NOMO-1 treated with dmso at 0.1 percent for 144 hours (cell line): Measurements from ENCODE around the gene RADIL.

ENCODE experiments used
- DNase-seq: peaks from one replicate; lab custom pipeline; 2025; ENCODE audit not compliant: unreplicated experiment; lab: John Stamatoyannopoulos, UW

RADIL gene

GRCh38 chr7:4856336-4857057 is 27.0 kb downstream of the RADIL start:
- no peak for DNase-seq

- DNase-seq = no peak
Observed at GRCh38 chr7:4854916-4855315, 28.6 kb downstream of the RADIL start.

DNA sequence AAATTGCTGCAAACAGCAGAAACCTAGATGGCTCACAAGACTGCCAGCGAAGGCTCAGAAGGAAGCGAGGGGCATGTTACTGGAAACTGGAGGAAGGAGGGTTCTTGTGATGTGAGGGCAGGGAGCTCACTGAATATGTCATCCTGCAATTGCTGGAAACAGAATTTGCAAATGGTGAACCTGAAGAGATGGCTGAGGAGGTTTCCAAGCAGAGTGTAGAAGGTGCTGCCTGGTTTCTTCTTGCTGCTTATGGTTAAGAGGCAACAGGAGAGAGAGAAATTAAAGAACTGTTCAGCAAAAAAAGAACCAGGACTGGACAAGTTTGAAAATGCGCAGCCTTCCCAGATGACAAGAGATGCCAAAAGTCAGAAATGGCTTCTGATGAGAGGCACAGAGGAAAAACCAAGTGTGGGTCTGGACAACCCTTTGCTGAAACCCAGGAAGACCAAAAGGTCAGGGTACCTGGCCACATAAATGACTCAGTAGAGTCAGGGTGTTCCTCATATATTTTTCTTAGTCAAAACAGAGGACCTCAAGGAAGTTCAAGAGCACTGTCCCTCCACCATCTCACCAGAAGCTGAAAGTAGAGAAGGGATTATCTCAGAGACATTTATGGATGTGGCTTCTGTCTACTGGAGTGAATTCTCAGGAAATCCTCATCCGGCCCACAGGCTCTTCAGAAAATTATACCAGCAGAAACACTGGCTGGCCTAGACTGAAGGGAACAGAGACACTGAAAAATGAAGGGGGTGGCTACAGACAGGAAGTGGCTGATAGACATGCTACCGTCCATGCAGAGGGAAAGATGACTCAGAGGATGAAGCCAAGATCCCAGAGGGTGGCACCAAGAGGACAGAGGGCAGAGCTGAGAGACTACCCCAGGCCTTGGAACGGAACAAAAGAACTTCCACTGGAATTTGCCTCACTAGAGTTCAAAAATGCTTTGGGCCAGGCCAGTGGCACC is 31.8 kb downstream of the RADIL start:
- no peak for DNase-seq

DNA sequence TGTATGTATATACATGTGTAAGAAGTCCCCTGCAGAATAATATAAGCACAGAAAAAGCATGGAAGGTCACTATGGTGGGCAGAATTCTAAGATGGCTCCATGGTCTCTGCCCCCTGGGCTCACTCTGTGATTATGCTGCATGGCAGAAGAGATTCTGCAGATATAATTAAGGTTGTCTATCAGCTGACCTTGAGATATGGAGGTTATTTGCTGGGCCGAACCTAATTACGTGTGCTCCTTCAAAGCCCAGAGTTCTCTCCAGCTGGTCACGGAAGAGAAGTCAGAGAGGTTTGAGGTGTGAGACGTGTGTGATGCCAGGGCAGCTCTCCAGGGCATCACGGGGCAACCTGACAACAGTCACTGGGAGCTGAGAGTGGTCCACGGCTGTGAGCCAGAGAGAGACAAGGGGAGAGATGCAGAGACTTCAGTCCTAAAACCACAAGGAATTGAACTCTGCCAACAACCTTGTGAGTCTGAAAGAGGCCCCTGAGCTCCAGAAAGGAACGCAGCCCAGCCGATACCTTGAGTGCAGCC is 33.2 kb downstream of the RADIL start:
- no peak for DNase-seq

DNA sequence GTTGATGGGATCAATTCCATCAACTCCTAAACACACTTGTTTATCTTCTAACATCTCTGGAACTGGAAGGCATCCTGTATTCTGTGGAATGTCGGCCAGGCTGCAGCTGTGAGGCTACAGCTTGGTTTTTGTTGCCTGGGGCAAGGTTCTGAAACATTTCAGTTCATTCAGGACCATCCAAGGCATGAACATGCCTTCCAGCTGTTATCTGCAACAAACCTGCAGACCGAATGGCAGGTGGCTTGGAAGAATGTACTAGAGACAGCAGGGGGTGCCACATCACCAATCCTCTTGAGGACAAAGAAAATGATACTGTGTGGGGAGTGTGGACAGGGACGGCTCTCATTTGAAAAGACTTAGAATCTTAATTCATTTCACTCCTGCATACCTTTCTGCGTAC is 34.1 kb downstream of the RADIL start:
- no peak for DNase-seq

DNA sequence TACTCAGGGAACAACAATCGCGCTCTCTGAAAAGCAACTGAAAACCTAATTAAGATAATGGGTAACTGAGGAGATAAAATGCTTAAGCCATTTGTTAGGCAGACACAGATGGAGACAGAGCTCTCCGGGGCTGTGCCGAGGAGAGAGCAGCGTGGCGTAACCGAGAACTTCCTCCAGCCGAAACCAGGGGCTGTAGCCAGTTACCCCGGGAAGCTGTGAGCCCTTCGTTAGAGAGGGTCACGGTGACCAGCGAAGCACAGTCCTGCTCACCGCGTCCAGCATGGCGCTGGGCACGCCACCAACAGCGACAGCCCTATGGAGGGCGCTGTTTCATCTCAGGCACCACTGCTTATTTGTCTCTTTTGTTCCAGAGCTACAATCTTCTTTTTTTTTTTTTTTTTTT is 37.8 kb downstream of the RADIL start:
- DNase-seq = no peak

DNA sequence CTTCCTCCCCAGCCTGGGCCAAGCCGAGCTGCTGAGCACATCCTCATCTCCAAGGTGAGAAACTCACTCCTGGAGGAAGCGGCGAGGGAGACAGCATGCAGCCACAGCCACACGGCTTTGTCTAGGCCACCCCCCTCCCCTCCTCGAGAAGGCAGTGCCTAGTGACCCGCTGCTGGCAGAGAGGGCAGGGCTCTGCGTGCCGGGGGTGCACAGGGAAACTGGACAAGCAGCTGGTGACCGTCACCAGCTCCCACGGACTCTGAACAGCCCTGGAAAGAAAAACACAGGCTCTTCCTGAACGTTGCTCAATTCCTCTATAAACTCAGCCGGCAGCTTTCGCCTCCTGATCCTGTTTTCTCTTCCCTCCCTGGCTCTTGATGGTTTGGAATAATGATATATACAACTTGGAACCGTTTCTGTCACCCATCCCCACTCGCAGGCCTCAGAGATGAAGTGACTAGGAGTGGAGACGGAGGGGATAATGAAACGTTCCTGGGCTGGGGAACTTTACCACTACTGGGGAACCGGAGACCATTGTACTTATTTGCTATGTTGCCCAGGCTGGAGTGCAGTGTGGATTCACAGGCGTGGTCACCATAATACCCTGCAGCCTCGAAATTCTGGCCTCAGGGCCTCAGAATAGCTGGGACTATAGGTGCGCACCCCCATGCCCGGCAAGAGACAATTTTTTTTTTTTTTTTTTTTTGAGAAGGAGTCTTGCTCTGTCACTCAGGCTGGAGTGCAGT is 41.0 kb downstream of the RADIL start:
- no peak for DNase-seq

DNA sequence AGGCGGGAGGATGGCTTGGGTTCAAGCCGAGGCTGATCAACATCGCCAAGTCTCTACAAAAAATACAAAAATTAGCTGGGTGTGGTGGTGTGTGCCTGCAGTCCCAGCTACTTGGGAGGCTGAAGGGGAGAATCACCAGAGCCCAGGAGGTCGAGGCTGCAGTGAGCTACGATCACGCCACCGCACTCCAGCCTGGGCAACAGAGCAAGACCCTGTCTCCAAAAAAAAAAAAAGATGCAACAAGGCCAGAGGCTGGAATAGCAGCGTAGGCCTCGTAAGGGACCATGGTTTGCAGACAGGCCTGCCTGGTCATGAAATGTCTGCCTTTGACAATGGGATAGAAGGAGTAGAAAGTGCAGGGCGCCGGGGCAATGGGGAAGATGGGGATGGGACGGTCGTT is 41.7 kb downstream of the RADIL start:
- DNase-seq = no peak

DNA sequence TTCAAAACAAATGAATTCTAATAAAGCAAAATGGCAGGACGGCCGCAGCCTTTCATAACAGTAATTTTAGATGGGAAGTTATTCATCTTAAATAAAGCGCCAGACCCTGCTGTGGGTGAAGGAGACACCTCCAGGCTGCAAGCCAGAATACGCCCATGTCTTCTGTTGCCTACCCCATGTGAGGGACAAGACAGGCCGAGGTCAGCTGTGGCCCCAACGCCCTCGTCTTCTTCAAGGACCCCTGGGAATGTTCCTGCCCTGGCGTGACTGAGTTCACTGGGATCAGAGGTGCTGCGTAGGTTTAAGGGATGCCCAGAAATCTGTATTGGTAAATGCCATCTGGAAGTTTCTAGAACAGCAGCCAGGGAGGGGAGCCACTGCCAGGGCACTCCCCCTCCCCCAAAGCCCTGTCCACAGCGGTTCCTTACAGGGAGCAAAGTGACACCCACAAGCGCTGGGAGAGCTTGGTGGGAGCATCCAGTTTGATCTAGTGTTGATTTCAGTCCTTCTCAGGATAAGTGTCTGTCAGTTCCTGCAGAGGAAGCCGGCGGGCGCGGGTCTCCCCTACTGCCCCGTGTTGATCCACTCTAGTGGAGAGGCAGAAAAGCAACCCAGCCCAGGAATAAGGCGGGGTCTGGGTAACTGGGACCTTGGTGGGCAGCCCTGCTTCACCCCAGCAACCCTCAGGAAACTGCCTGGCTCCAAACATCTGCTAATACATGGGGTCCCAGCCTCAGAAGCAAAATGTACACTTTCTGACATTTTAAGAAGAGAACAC is 42.3 kb downstream of the RADIL start:
- no peak for DNase-seq

DNA sequence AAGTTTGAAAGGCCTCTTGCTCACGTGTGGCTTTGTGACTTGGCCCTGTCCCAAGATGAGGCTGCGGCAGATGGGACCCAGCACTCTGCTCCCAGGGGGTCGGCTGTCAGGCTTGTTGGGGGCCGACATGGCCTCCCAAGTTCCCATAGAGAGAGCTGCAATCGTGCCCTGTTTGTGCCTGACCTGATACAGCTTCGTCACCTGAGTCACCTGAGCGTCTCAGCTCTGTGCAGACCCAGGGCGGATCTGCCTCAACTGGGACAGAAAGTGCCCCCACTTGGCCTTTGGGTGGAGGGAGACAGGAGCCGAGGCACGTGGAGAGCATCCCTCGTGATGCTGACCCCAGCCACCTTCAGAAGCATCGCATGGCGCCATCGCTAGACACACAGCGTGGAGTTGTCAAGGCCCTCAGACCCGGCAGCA is 43.4 kb downstream of the RADIL start:
- DNase-seq = no peak

DNA sequence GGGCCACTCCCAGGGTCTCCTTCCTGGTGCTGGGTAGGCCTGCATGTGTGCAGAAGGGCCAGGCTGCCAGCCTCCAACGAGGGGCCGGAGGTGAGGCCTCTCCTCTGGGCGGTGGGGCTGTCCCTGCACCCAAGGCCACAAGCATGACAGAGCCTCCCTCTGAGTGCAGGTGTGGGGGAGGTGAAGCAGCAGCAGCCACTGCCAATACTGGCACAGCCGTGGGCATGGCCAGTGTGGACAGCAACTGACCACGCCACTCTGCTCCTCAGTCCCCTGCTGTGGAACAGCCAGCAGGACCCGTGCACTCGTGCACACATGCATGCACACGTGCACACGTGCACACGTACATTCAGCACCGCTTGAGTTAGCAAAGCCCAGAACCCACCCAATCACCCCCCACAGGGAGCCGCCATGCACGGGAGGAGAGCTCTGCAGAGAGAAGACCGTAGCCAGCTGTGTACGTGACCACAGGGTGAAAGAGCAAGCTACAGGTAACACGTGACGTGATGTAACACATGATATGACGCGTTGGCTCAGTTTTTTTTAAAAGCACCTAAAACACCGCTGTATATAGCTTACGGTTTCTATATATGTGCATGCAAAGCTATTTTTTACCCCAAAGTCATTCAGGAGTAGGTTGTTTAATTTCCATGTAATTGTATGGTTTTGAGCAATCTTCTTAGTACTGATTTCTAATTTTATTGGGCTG is 44.7 kb downstream of the RADIL start:
- no peak for DNase-seq

GRCh38 chr7:4837803-4838625 is 45.5 kb downstream of the RADIL start:
- DNase-seq = no peak

DNA sequence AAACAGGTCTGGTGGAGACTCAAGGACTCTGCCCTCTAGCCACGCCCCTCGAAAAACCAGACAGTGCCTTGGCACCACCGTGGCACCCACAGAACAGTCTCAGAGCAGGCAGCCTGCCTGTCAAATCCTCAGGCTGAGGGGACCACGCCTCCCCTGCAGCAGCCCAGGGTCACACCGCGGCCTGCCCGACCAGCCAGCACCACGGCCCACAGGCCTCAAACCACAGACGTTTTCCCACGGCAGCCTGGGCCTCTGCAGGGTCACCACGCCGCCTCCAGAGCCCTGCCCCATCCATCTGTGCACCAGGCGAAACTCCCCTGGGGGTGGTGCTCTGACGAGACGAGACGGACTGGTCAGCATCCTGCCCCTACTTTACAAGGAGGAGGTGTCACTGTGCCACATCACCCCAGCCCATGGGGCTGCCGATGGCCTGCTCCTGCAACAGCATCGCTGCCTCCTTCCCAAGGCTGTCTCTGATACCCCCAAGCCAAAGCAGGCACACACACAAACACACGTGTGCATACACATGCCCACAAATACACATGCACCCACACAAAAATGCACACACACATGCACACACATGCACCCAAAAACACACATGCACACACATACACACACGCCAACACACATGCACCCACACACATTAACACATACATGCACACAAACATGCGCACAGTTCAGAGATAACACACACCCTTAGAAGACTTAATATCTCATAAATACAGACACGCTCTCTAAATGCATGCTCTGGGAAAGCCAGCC is 46.3 kb downstream of the RADIL start:
- no peak for DNase-seq

DNA sequence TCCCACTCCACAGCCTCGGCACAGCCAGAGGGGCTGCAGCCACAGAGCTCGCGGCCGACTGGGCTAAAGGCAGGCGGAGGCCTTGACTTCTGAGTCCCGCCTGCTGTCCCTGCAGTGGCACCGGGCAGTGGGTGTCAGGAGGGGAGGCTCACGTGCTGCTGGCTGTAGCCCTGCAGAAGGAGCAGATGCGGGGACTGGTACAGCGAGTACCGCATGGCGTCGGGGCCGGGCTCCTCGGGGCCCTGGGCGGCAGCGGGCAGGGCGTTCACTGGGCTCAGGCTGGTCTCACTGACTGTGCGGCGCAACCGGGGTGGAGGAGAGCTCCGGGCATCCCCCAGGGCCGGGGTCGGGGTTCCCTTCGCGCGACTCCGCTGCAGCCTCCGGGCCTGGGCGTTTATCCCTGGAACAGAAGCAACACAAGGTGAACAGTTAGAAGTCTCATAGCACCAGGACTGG is 47.3 kb downstream of the RADIL start:
- no peak for DNase-seq

DNA sequence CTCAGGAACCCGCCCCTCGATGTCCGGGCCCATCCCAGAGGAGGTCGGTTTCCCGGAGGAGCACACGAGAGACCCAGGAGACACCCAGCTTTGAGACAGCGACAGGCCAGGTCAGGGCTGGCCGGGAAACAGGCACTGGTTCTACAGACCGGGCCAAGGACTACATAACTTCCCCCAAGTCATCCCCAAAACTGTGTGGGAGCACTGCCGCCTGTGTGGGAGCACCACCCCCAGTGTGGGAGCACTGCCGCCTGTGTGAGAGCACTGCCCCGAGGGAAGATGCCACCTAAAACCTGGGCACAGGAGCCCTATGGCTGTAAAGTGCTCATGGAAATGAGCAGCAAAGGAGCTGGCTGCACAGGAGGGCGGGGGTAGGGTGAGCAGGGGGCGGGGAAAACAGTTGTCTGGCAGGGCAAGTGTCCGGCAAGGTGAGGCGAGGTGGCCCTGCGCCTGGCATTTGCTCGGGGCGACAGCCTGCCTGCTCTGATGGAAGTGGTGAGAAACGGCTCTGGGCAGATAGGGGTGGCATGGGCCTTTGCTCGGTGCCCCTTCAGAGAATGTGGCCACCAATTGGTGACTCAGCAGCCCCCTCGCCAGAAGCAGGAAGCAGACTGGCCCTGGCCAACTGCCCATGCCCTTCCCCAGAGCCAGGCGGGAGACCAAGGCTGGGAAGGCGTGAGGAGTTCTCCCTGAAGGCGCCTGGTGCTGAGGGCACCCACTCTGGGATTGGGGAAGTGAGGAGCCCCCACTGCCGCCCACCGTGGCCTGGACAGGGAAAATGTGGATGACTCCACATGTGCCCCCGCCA is 47.9 kb downstream of the RADIL start:
- DNase-seq = no peak

- no peak for DNase-seq
Observed at GRCh38 chr7:4834601-4835397, 48.7 kb downstream of the RADIL start.
